Neutrophil (primary cell): ENCODE measurements around the gene TNK2.

ENCODE experiments used
- H3K27ac ChIP-seq: fragments of 200-600 bp; sonication (generic); 2 replicates; pipeline ENCODE4 v1.5.1; 2016; ENCODE audit warnings: mild to moderate bottlenecking, moderate library complexity
- H3K27me3 ChIP-seq: fragments of 200-600 bp; sonication (generic); 2 replicates; pipeline ENCODE4 v1.6.0; 2016; ENCODE audit warnings: mild to moderate bottlenecking
- H3K36me3 ChIP-seq: fragments of 200-600 bp; sonication (generic); 2 replicates; pipeline ENCODE4 v1.5.1; 2017
- H3K4me1 ChIP-seq, 2 experiments: fragments of 200-600 bp in 1 of 2; sonication (generic) in 1 of 2; 1 replicate in 1 of 2; 2 replicates in 1 of 2; pipeline versions ENCODE4 v1.5.1 to v1.6.1; 2013 to 2016; ENCODE audit warnings: low read depth in 1 of 2, low read length in 1 of 2, mild to moderate bottlenecking in 1 of 2, moderate library complexity in 1 of 2; ENCODE audit not compliant: control insufficient read depth in 1 of 2, insufficient read depth in 1 of 2
- H3K4me3 ChIP-seq, 2 experiments: fragments of 200-600 bp in 1 of 2; sonication (generic) in 1 of 2; 1 replicate in 1 of 2; 2 replicates in 1 of 2; pipeline ENCODE4 v1.5.1; 2013 to 2016; ENCODE audit warnings: low read depth in 1 of 2, low read length in 1 of 2, mild to moderate bottlenecking in 1 of 2, moderate library complexity in 1 of 2
- H3K9me3 ChIP-seq: fragments of 200-600 bp; sonication (generic); 2 replicates; pipeline ENCODE4 v1.5.1; 2016
- CTCF ChIP-seq: fragments of 200-600 bp; sonication (generic); IDR thresholded peaks from 2 replicates; pipeline ENCODE4 v1.5.1; 2016; ENCODE audit warnings: antibody characterized with exemption

Gene TNK2

GRCh38 chr3:195856410-195857084 lies 51.8 kb downstream of the TNK2 start:
- TF ChIP-seq CTCF = no peak
- H3K4me1 ChIP-seq = peaks cover 4 to 6% of the 10 kb centered on the region in 2 experiments
- no peak overlapping the region for H3K4me3 ChIP-seq
- peaks cover 68% of the 10 kb centered on the region for H3K27me3 ChIP-seq
- no peaks in the 10 kb centered on the region for H3K9me3 ChIP-seq
- no peak overlapping the region for H3K27ac ChIP-seq
- no peaks in the 10 kb centered on the region for H3K36me3 ChIP-seq

- H3K9me3 ChIP-seq = no peaks in the 10 kb centered on the region
- no peaks in the 10 kb centered on the region for H3K36me3 ChIP-seq
- no peak for TF ChIP-seq CTCF
- no peak overlapping the region for H3K27ac ChIP-seq
- peaks cover 75% of the 10 kb centered on the region for H3K27me3 ChIP-seq
- peaks cover 4 to 13% of the 10 kb centered on the region in 2 experiments for H3K4me1 ChIP-seq
- H3K4me3 ChIP-seq = no peak overlapping the region
Measured at GRCh38 chr3:195855471-195856409, 52.6 kb downstream of the TNK2 start.

GRCh38 chr3:195854628-195855294 lies 53.6 kb downstream of the TNK2 start:
- TF ChIP-seq CTCF = no peak

GRCh38 chr3:195853996-195854395 lies 54.4 kb downstream of the TNK2 start:
- Histone ChIP-seq H3K27ac (no peak overlapping the region), H3K9me3 (no peaks in the 10 kb centered on the region), H3K36me3 (no peaks in the 10 kb centered on the region), H3K4me1 (peaks cover 0 to 7% of the 10 kb centered on the region in 2 experiments), H3K27me3 (peaks cover 64% of the 10 kb centered on the region), H3K4me3 (no peak overlapping the region)
- TF ChIP-seq CTCF = no peak

More at GRCh38 chr3:195854628-195855294, 53.6 kb downstream of the TNK2 start:
- no peaks in the 10 kb centered on the region for H3K9me3 ChIP-seq
- H3K36me3 ChIP-seq = no peaks in the 10 kb centered on the region
- H3K4me3 ChIP-seq = no peak overlapping the region
- H3K27ac ChIP-seq = no peak overlapping the region
- peaks cover 67% of the 10 kb centered on the region for H3K27me3 ChIP-seq
- H3K4me1 ChIP-seq = peaks cover 4 to 13% of the 10 kb centered on the region in 2 experiments

- no peaks in the 10 kb centered on the region for H3K9me3 ChIP-seq
- no peak for TF ChIP-seq CTCF
- H3K27ac ChIP-seq = no peak overlapping the region
- peaks cover 0 to 7% of the 10 kb centered on the region in 2 experiments for H3K4me1 ChIP-seq
- no peaks in the 10 kb centered on the region for H3K36me3 ChIP-seq
- peaks cover 64% of the 10 kb centered on the region for H3K27me3 ChIP-seq
- H3K4me3 ChIP-seq = no peak overlapping the region
Measured at GRCh38 chr3:195853036-195853435, 55.3 kb downstream of the TNK2 start.
